ENCODE data around the gene VAMP4. TPM values are rescaled to one million over a fixed set of nuclear protein-coding genes. Genes with fewer than 3 reads are reported as not detected.
"Not testable (repeated sequence)": the region's sequence is repeated elsewhere in the genome, so short reads cannot be mapped to it uniquely, and the experiment has no call there.

VAMP4 gene
- total RNA-seq, 1 experiment from 2014 or later: 8.2 TPM

DNA sequence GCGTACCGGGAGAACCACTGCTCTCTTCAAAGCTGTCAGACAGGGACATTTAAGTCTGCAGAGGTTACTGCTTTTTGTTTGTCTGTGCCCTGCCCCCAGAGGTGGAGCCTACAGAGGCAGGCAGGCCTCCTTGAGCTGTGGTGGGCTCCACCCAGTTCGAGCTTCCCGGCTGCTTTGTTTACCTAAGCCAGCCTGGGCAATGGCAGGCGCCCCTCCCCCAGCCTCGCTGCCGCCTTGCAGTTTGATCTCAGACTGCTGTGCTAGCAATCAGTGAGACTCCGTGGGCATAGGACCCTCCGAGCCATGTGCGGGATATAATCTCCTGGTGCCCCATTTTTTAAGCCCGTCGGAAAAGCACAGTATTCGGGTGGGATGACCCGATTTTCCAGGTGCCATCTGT, 46.1 kb downstream of the VAMP4 start:
- DNase-seq: not testable (repeated sequence)

DNA sequence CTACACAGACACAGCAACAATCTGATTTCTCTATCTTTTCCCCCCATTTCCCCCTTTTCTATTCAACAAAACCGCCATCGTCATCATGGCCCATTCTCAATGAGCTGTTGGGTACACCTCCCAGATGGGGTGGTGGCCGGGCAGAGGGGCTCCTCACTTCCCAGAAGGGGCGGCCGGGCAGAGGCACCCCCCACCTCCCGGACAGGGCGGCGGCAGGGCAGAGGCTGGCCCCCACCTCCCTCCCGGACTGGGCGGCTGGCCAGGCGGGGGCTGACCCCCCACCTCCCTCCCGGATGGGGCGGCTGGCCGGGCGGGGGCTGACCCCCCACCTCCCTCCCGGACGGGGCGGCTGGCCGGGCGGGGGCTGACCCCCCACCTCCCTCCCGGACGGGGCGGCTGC, 48.3 kb downstream of the VAMP4 start:
- H3K27me3 ChIP-seq (ENCODE audit: control insufficient read depth, insufficient read depth, low read length); H3K36me3 ChIP-seq (replicated peaks; ENCODE audit: control insufficient read depth, insufficient read depth, low read length); H3K4me3 ChIP-seq (ENCODE audit: insufficient read depth, low read depth, low read length); DNase-seq: not testable (repeated sequence)

More for the DNA sequence above, 46.1 kb downstream of the VAMP4 start:
- H3K27me3 ChIP-seq (ENCODE audit: control insufficient read depth, insufficient read depth, low read length); H3K36me3 ChIP-seq (replicated peaks; ENCODE audit: control insufficient read depth, insufficient read depth, low read length); H3K4me3 ChIP-seq (ENCODE audit: insufficient read depth, low read depth, low read length): not testable (repeated sequence)

DNA sequence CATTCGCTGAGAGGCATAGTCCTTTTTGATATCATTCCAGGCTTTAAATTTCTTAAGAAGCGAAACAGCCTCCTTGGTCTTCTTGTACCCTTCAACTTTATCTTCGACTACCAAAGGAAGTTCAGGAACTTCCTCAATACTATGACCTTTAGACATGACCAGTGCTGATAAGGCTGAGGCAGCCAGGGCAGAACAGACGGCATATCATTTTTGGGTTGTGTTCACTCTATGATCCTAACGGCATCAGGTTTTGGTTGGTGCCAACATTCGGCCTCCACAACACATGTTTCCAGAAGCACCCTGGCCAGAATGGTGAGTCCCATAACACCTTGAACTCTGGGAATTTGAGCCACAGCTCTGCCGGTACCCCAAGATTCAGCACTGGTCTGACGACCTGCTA, 58.0 kb downstream of the VAMP4 start:
- H3K27me3 ChIP-seq (ENCODE audit: control insufficient read depth, insufficient read depth, low read length): no peaks in the 10 kb centered on the region
- H3K4me3 ChIP-seq (ENCODE audit: insufficient read depth, low read depth, low read length): no peak overlapping the region
- no peak for DNase-seq
- H3K36me3 ChIP-seq (replicated peaks; ENCODE audit: control insufficient read depth, insufficient read depth, low read length): no peaks in the 10 kb centered on the region

DNA sequence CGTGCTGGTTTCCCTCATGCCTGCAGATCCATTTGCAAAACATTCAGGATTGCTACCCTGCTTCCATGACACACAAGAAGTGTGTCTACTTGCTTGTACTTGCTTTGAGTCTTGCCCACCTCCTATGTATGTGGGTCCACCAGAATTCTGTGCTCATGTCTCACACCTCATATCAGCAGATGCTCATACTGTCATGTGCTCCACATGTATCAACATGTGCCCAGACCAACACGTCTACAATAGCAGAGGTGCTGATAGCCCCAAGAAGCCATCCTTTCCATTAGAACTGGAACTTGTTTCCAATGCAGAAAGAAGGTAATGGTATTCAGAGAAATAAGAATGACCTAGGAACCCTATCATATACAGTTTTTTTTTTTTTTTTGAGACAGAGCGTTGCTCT, 61.5 kb downstream of the VAMP4 start:
- DNase-seq: no peak
- no peaks in the 10 kb centered on the region for H3K27me3 ChIP-seq (ENCODE audit: control insufficient read depth, insufficient read depth, low read length)

DNA sequence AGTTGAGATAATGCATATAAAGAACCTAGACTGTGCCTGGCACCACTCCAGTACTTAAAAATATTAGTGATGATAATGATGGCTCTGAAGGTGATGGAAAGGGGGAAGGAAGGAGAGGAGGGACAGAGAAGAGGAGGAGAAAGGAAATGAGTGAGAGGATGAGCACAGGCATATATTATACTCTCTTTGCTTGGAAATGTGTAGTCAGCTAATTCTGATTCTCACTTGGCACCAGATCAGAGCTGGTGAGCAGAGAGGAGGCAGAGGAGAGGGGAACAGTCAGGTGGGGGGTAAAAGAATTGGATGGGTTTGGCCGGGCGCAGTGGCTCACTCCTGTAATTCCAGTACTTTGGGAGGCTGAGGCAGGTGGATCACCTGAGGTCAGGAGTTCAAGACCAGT, 65.0 kb downstream of the VAMP4 start:
- Histone ChIP-seq H3K36me3 (replicated peaks; ENCODE audit: control insufficient read depth, insufficient read depth, low read length) (no peaks in the 10 kb centered on the region), H3K4me3 (ENCODE audit: insufficient read depth, low read depth, low read length) (no peak overlapping the region), H3K27me3 (ENCODE audit: control insufficient read depth, insufficient read depth, low read length) (no peaks in the 10 kb centered on the region)
- DNase-seq: no peak

More for the DNA sequence above, 61.5 kb downstream of the VAMP4 start:
- H3K36me3 ChIP-seq (replicated peaks; ENCODE audit: control insufficient read depth, insufficient read depth, low read length): no peaks in the 10 kb centered on the region
- H3K4me3 ChIP-seq (ENCODE audit: insufficient read depth, low read depth, low read length): no peak overlapping the region

DNA sequence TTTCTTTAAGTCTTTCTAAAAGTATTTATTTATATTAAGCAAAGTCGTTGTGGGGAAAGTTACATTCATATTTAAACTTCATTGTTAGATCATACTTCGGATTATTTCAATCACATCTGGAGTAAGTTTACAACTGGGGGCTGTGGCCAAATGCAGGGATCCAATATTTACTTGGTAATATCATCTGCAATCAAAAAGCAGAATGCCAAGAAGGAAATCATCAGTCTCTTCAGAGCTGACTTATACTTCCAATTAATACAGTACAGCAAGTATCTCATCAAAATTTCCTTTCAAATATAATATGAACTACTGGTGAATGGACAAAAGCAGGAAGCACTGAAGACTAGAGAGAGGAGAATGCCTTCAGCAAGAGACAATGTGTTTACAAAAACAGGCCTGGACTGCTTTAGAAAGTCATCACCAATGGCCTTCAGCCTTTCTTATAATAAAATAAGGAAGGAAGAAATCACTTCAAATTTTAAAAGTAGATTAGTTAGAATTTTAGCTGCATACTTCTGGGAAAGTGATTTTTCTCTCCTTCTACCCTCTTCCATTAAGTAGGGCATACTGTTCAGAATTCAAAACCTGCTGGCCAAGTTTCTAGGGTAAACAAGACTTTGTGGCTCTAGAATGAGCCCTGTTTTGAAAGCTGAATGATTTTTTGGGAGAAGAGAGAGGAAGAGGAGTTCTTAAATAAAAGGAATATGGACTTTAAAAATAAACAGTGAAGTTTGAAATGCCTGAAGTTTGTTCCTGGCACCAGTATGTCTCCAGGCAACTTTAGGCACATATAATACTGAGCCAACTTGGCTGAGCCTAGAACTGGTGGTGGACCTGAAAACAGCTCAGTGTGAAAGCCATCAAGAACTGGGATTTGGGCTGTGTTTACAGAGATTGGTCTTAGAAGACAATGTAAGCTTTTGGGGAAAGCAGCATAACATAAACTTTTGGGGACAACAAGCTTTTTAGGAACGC, 67.1 kb downstream of the VAMP4 start:
- no peaks in the 10 kb centered on the region for H3K27me3 ChIP-seq (ENCODE audit: control insufficient read depth, insufficient read depth, low read length)
- DNase-seq: no peak

DNA sequence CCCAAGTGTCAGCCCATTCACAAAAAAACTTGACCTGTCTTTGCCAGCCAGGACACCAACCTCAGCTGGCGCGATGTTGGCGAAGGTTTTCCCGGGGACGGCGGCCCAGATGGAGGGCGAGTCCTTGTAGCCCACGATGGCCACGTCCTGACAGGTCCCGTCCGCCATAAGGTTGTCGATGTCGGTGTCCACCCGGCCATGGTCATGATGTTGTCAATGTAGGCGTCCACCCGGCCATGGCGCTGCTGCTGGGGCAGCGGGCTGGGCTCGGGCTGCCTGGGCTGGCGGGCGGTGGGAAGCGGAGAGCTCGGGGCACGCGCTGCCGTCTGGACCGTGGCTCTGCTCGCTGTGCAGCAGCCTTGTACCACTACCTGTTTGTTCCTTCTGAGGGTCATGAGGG, 71.1 kb downstream of the VAMP4 start:
- DNase-seq: no peak
- no peaks in the 10 kb centered on the region for H3K27me3 ChIP-seq (ENCODE audit: control insufficient read depth, insufficient read depth, low read length)
- H3K36me3 ChIP-seq (replicated peaks; ENCODE audit: control insufficient read depth, insufficient read depth, low read length): no peaks in the 10 kb centered on the region
- H3K4me3 ChIP-seq (ENCODE audit: insufficient read depth, low read depth, low read length): no peak overlapping the region

More for the DNA sequence above, 67.1 kb downstream of the VAMP4 start:
- Histone ChIP-seq H3K4me3 (ENCODE audit: insufficient read depth, low read depth, low read length) (no peak overlapping the region), H3K36me3 (replicated peaks; ENCODE audit: control insufficient read depth, insufficient read depth, low read length) (no peaks in the 10 kb centered on the region)

DNA sequence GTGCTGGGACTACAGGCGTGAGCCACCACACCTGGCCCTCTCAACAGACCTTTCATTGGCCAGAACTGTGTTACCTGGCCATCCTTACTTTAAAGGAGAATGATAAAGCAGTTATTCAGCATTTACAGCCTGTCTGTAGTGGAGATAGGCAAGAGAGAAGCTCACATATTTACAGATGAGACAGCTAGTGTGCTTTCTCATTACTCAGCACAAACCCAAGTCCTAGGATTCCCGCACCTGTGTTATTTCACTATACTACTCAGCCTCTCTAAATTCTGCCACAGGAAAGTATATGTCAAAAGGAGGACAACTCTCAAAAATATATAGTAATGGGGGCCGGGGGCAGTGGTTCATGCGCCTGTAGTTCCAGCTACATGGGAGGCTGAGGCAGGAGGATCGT, 73.5 kb downstream of the VAMP4 start:
- Histone ChIP-seq H3K36me3 (replicated peaks; ENCODE audit: control insufficient read depth, insufficient read depth, low read length) (no peaks in the 10 kb centered on the region), H3K4me3 (ENCODE audit: insufficient read depth, low read depth, low read length) (no peak overlapping the region), H3K27me3 (ENCODE audit: control insufficient read depth, insufficient read depth, low read length) (no peaks in the 10 kb centered on the region)
- no peak for DNase-seq

DNA sequence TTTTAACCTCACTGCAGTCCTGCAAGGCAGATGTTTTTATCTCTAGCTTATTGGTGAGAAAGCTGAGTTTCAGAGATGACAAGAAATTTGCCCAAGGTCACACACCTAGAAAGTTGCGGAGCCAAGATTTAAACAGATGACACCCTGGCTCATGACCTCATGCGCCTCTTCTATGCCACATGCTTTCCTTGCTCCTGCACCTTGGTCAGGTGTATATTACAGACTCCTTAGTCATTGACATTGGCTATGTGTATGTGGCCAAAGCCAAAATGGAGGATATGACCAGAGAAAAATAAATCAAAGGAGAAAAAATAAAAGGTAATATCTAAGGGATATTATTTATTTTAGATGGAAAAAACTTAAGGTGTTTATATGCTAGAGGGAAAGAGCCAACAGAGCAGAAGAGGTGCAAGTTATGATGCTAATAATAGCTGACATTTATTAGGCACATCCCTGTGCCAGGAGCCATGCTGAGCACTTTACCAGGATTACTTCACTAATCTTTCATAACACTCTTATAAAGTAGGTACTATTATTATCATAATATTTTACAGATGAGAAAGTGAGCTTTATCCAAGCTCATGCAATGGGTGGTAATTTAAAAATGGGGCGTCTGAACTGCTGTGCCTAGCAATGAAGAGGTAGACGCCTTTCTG, 75.6 kb downstream of the VAMP4 start:
- Histone ChIP-seq H3K36me3 (replicated peaks; ENCODE audit: control insufficient read depth, insufficient read depth, low read length) (no peaks in the 10 kb centered on the region), H3K27me3 (ENCODE audit: control insufficient read depth, insufficient read depth, low read length) (no peaks in the 10 kb centered on the region), H3K4me3 (ENCODE audit: insufficient read depth, low read depth, low read length) (no peak overlapping the region)
- no peak for DNase-seq

DNA sequence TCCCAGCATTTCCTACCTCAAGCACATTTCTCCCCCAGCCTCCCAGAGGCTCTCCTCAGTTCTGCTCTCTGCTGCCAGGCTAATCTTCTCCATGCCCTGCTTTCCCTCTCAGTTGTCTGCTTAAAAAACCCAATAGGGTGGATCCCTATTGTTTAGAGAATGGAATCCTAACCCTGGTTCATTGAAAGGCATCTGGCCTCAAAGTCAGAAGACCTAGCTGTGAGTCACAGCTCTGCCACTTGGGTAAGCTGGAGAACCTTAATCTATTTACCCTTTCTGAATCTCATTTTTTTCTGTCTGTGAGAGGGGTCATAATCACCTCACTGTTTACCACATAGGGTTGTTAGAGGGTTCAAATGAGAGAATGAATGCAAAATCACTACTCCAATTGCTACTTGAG, 76.9 kb downstream of the VAMP4 start:
- DNase-seq: no peak
- Histone ChIP-seq H3K36me3 (replicated peaks; ENCODE audit: control insufficient read depth, insufficient read depth, low read length) (no peaks in the 10 kb centered on the region), H3K27me3 (ENCODE audit: control insufficient read depth, insufficient read depth, low read length) (no peaks in the 10 kb centered on the region), H3K4me3 (ENCODE audit: insufficient read depth, low read depth, low read length) (no peak overlapping the region)

DNA sequence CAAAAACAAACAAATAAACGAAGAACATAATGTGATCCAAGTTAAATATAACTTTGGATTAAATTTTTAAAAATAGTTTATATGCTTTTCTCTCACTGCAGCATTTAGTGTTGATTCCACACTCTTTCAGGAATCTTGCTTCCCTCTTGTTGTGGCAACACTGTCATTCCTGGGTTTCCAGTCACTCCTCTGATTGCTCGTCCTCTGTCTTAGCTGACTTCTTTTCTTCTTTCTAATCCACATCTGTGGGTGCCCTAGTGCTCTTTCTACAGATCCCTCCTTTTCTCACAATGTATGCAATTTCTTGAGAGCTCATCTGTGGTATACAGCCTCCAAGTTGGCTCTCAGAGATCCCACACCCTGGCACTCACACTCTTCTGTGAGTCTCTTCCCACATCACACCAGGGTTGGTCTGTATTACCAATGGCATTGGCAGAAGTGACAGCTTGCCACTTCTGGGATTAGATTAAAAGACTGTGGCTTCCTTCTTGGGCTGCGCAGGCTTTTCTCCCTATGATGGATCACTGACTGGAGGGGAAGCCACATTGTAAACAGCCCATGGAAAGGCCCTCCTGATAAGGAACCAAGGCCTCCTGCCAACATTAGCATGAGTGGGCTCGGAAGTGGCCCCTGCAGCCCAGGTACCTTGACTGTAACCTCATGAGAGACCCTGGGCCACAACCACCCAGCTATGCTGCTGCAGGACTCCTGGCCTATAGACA, 77.8 kb downstream of the VAMP4 start:
- H3K4me3 ChIP-seq (ENCODE audit: insufficient read depth, low read depth, low read length): no peak overlapping the region
- no peak for DNase-seq
- H3K36me3 ChIP-seq (replicated peaks; ENCODE audit: control insufficient read depth, insufficient read depth, low read length): no peaks in the 10 kb centered on the region
- H3K27me3 ChIP-seq (ENCODE audit: control insufficient read depth, insufficient read depth, low read length): no peaks in the 10 kb centered on the region

DNA sequence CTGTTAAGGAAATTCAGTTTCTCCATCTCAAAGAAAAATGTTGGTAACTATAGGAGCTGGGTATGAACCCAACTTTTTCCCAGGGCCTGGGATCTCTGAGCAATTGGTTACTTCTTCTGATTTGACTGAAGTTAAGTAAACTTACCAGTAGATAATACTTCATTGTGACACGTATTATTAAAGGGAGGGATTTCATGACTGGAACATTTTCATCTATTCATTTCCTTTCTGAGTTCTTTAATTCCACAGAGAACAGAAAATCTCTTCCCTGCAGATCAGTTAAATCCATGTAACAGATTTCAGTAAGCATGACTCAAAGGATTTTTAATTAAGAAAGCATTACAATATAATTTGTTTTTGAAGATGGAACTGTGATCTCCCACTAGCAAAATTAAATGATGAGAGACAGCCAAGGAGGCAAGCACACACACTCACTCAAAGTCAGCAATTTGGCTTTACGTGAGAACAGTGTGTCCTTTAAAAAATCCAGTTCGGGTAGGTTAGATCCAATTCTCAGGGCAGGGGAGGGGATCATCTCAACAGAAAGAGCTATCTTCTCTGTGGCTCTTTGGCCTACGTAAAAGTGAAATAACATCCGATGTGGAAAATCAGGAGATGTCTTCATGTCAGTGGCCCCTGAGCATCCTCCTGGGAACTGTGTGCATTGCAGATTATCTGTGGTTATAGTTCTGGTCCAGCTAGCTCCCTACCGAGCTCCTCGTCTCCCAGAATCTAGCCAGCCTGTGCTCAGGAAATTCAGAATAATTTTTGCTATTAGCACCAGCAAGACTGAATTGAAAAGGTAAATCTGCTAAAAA, 78.6 kb downstream of the VAMP4 start:
- H3K27me3 ChIP-seq (ENCODE audit: control insufficient read depth, insufficient read depth, low read length): no peaks in the 10 kb centered on the region
- no peak for DNase-seq
- no peak overlapping the region for H3K4me3 ChIP-seq (ENCODE audit: insufficient read depth, low read depth, low read length)
- no peaks in the 10 kb centered on the region for H3K36me3 ChIP-seq (replicated peaks; ENCODE audit: control insufficient read depth, insufficient read depth, low read length)

DNA sequence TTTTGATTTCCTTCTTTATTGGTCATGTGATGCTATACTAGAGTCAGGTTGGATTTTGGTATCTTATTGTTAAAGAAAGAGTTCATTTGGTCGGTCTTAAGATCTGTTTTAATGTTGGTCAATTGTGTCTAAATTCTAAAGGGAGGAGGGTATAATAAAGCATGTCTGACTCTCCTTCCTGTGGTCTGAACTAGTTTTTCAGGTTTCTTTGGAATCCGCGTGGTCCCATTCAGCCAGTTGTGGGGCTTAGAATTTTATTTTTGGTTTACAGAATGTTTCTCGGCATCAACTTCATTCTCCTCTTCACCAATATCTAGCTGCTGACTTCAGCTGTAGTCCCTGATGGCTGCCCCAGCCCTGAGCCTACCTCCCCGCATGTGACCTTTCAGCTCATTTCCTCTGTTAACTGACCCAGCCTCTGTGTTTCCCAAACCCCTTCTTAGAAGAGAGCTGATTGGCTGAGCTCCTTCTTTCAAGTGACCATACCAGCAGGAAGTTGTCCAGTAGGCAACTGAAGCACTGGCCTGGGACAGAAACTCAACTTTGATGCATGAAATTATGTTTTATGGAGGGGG, 80.7 kb downstream of the VAMP4 start:
- Histone ChIP-seq H3K27me3 (ENCODE audit: control insufficient read depth, insufficient read depth, low read length) (no peaks in the 10 kb centered on the region), H3K36me3 (replicated peaks; ENCODE audit: control insufficient read depth, insufficient read depth, low read length) (no peaks in the 10 kb centered on the region), H3K4me3 (ENCODE audit: insufficient read depth, low read depth, low read length) (no peak overlapping the region)
- DNase-seq: no peak

DNA sequence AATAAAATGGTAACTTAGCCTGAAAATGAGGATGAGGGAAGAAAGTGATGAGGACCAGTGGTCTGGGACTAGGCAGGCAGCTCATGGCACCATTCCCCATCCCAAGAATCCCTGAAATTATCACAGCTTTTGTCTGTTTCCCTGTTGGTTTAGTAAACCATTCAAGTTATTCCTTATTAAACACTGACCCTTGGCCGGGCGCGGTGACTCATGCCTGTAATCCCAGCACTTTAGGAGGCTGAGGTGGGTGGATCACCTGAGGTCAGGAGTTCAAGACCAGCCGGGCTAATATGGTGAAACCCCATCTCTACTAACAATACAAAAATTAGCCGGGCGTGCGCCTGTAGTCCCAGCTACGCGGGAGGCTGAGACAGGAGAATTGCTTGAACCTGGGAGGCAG, 85.7 kb downstream of the VAMP4 start:
- DNase-seq; H3K4me3 ChIP-seq (ENCODE audit: insufficient read depth, low read depth, low read length); H3K36me3 ChIP-seq (replicated peaks; ENCODE audit: control insufficient read depth, insufficient read depth, low read length); H3K27me3 ChIP-seq (ENCODE audit: control insufficient read depth, insufficient read depth, low read length): not testable (repeated sequence)

All from H7 (cell line).